Parathyroid adenoma (tissue), 2 donors: ENCODE measurements around the gene TRIP11.

ENCODE experiments used
- H2AFZ ChIP-seq: fragments of 300-600 bp; sonication (generic); one replicate; pipeline ENCODE4 v1.7.0; 2017; ENCODE audit warnings: antibody characterized with exemption, mild to moderate bottlenecking
- H3K27ac ChIP-seq: fragments of 300-600 bp; sonication (generic); one replicate; pipeline ENCODE4 v1.7.0; 2017
- H3K27me3 ChIP-seq: fragments of 300-600 bp; sonication (generic); one replicate; pipeline ENCODE4 v1.7.0; 2017; ENCODE audit warnings: low read length; ENCODE audit not compliant: control insufficient read depth, insufficient read depth
- H3K36me3 ChIP-seq: fragments of 300-600 bp; sonication (generic); one replicate; pipeline ENCODE4 v1.7.0; 2017; ENCODE audit warnings: low read length; ENCODE audit not compliant: control insufficient read depth, insufficient read depth
- H3K4me1 ChIP-seq: fragments of 300-600 bp; sonication (generic); one replicate; pipeline ENCODE4 v1.7.0; 2017; ENCODE audit warnings: control low read depth
- H3K4me2 ChIP-seq: fragments of 300-600 bp; sonication (generic); one replicate; pipeline ENCODE4 v1.7.0; 2017; ENCODE audit warnings: low read length
- H3K4me3 ChIP-seq: fragments of 300-600 bp; sonication (generic); one replicate; pipeline ENCODE4 v1.7.0; 2017; ENCODE audit warnings: low read depth, low read length
- H3K79me2 ChIP-seq: fragments of 300-600 bp; sonication (generic); one replicate; pipeline ENCODE4 v1.7.0; 2017; ENCODE audit warnings: control low read depth
- H3K9ac ChIP-seq: fragments of 300-600 bp; sonication (generic); one replicate; pipeline ENCODE4 v1.7.0; 2017; ENCODE audit warnings: mild to moderate bottlenecking
- H3K9me3 ChIP-seq: fragments of 300-600 bp; sonication (generic); one replicate; pipeline ENCODE4 v1.7.0; 2017; ENCODE audit warnings: low read length; ENCODE audit not compliant: control insufficient read depth
- TF ChIP-seq, protein P1 (sequence below): fragments of 300-600 bp; sonication (generic); IDR thresholded peaks from one replicate; pipeline ENCODE4 v1.7.0; 2017; ENCODE audit warnings: antibody characterized with exemption, mild to moderate bottlenecking
- donor health status: primary hyperparathyroidism.

TRIP11 gene

DNA sequence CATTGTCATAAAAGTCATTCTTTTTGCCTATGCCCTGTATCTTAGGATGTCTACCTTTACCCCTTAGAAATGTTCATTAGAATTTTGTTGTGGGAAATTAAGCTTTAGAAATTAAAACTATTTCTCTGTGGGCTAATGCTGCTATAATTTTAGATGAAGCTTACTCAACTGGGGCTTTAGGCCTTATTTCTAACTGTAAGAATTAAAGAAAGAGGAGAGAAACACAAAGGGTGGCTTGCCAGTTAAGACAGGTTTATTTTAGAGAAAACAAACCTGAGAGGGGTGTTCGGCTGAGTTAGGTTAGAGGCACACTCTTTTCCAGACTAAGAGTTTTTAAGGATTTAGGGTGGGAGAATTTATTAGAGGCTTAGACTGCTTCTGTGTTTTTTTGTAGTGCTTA lies 6.4 kb downstream of the TRIP11 start:
- Histone ChIP-seq H3K9me3 (no peaks in the 10 kb centered on the region), H3K4me2 (no peak overlapping the region)

DNA sequence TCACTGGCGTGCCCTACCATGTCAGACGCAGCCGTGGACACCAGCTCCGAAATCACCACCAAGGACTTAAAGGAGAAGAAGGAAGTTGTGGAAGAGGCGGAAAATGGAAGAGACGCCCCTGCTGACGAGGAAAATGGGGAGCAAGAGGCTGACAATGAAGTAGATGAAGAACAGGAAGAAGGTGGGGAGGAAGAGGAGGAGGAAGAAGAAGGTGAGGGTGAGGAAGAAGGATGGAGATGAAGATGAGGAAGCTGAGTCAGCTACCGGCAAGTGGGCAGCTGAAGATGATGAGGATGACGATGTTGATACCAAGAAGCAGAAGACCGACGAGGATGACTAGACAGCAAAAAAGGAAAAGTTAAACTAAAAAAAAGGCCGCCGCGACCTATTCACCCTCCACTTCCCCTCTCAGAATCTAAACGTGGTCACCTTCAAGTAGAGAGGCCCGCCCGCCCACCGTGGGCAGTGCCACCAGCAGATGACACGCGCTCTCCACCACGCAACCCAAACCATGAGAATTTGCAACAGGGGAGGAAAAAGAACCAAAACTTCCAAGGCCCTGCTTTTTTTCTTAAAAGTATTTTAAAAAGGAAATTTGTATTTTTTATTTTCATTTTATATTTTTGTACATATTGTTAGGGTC lies 13.2 kb downstream of the TRIP11 start:
- Histone ChIP-seq H3K9me3 (no peaks in the 10 kb centered on the region), H2AFZ (no peak overlapping the region), H3K79me2 (peaks cover 19% of the 10 kb centered on the region), H3K4me2 (no peak overlapping the region), H3K4me1 (no peaks in the 10 kb centered on the region), H3K4me3 (no peak overlapping the region), H3K36me3 (no peaks in the 10 kb centered on the region), H3K9ac (no peak overlapping the region), H3K27me3 (no peaks in the 10 kb centered on the region), H3K27ac (no peak overlapping the region)
- TF ChIP-seq, protein P1, sequence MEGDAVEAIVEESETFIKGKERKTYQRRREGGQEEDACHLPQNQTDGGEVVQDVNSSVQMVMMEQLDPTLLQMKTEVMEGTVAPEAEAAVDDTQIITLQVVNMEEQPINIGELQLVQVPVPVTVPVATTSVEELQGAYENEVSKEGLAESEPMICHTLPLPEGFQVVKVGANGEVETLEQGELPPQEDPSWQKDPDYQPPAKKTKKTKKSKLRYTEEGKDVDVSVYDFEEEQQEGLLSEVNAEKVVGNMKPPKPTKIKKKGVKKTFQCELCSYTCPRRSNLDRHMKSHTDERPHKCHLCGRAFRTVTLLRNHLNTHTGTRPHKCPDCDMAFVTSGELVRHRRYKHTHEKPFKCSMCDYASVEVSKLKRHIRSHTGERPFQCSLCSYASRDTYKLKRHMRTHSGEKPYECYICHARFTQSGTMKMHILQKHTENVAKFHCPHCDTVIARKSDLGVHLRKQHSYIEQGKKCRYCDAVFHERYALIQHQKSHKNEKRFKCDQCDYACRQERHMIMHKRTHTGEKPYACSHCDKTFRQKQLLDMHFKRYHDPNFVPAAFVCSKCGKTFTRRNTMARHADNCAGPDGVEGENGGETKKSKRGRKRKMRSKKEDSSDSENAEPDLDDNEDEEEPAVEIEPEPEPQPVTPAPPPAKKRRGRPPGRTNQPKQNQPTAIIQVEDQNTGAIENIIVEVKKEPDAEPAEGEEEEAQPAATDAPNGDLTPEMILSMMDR: no peak

More for the DNA sequence above, 6.4 kb downstream of the TRIP11 start:
- Histone ChIP-seq H3K27ac (no peak overlapping the region), H2AFZ (no peak overlapping the region), H3K4me1 (no peaks in the 10 kb centered on the region), H3K9ac (no peak overlapping the region), H3K27me3 (no peaks in the 10 kb centered on the region), H3K4me3 (no peak overlapping the region), H3K36me3 (no peaks in the 10 kb centered on the region), H3K79me2 (peaks cover 44% of the 10 kb centered on the region)
- TF ChIP-seq, protein P1: no peak

DNA sequence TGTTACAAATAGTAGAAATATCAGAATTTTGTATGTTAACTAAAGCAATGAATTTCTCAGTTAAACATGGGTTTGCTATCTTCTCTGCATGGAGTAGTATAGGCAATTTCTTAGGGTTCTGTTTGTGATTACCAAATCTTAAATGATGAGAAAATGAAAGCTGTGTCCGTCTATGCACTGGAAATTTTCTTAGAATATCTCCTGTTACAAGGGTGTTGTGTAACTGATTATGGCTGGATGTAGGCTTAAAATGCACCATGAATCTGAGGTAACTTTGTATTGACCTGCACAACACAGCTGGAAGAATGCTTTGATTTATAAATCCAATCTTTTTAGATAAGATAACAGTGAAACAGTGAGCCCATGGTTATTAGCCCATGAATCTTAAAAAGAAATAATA lies 17.8 kb downstream of the TRIP11 start:
- H3K4me3 ChIP-seq: no peak overlapping the region
- H3K4me2 ChIP-seq: no peak overlapping the region
- H2AFZ ChIP-seq: no peak overlapping the region
- no peaks in the 10 kb centered on the region for H3K4me1 ChIP-seq
- no peaks in the 10 kb centered on the region for H3K27me3 ChIP-seq
- no peak overlapping the region for H3K27ac ChIP-seq
- H3K9ac ChIP-seq: no peak overlapping the region
- no peaks in the 10 kb centered on the region for H3K9me3 ChIP-seq
- H3K36me3 ChIP-seq: no peaks in the 10 kb centered on the region
- TF ChIP-seq, protein P1: no peak
- peaks cover 14% of the 10 kb centered on the region for H3K79me2 ChIP-seq

DNA sequence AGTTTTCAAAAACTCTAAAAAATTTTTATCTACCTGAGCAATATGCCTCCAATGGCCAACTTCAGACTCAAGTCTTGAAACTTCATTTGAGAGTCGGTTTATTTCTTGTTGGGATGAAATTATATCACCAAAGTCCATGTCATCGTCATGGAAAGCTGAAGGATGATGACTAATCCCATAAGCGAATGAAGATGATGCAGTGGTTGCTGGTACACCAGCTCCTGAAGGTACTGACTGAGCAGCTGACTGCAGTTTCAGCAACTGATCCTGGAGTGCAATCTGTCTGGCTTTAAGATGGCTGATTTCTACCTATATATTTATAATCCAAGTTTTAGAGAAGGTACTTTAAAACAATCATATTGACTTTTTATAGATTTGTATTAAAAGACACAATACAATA lies 18.3 kb downstream of the TRIP11 start:
- no peak overlapping the region for H3K9ac ChIP-seq
- no peaks in the 10 kb centered on the region for H3K27me3 ChIP-seq
- H3K4me3 ChIP-seq: no peak overlapping the region
- peaks cover 14% of the 10 kb centered on the region for H3K79me2 ChIP-seq
- H3K9me3 ChIP-seq: no peaks in the 10 kb centered on the region
- TF ChIP-seq, protein P1: no peak
- H3K36me3 ChIP-seq: no peaks in the 10 kb centered on the region
- no peaks in the 10 kb centered on the region for H3K4me1 ChIP-seq
- H2AFZ ChIP-seq: no peak overlapping the region
- H3K27ac ChIP-seq: no peak overlapping the region
- H3K4me2 ChIP-seq: no peak overlapping the region

DNA sequence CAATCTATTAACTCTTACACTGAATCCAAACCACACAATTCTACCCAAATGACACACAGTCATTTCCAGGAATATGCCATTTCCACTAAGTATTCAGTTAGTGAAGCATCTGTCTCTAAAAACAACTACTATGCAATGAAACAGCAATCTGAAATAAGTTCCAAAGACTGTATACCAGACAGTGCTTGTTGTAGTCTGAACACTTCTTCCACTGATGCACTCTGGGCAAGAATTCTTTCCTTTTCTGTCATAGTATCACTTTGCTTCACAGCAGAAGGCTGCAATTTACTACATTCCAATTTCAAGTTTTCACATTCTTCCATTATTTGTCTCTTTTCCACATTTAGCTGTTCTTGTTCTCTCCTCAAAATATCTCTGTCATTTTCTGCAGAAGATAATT lies 25.8 kb downstream of the TRIP11 start:
- Histone ChIP-seq H3K9ac (no peak overlapping the region), H3K4me3 (no peak overlapping the region), H2AFZ (no peak overlapping the region), H3K79me2 (peaks cover 11% of the 10 kb centered on the region), H3K4me1 (no peaks in the 10 kb centered on the region), H3K27ac (no peak overlapping the region), H3K4me2 (no peak overlapping the region), H3K36me3 (no peaks in the 10 kb centered on the region), H3K9me3 (no peaks in the 10 kb centered on the region), H3K27me3 (no peaks in the 10 kb centered on the region)
- TF ChIP-seq, protein P1: no peak
